Activated B cell treated with CpG ODN at 0.5 μM for 24 hours (primary cell): ENCODE measurements around the gene ADGRE3. TPM values are rescaled to one million over a fixed set of nuclear protein-coding genes. Genes with fewer than 3 reads are reported as not detected.
"Not testable (repeated sequence)": the region's sequence is repeated elsewhere in the genome, so short reads cannot be mapped to it uniquely, and the experiment has no call there.

Experiments used
- ATAC-seq: fragments of 200-7000 bp; cut with Tn5 transposase; one replicate; pipeline ENCODE4 v1.10.0; 2021; ENCODE audit warnings: low read depth, mild to moderate bottlenecking, moderate library complexity
- CTCF ChIA-PET: fragments of 350-600 bp; sonication (Branson Sonifier 250); formaldehyde crosslinking; loops from one replicate; lab custom pipeline; 2021; ENCODE audit warnings: antibody characterized with exemption; lab: Charles Lee
- POLR2A ChIA-PET: fragments of 350-600 bp; sonication (Branson Sonifier 250); formaldehyde crosslinking; loops from one replicate; lab custom pipeline; 2021; ENCODE audit warnings: antibody characterized with exemption; lab: Charles Lee
- DNase-seq: peaks from one replicate; pipeline ENCODE4 v3.0.0; 2022
- H3K27ac Mint-ChIP-seq: one replicate; pipeline ENCODE4 v1.8.0; 2020; ENCODE audit warnings: mixed read lengths
- H3K27me3 Mint-ChIP-seq: one replicate; pipeline ENCODE4 v1.8.0; 2021; ENCODE audit warnings: mixed read lengths
- H3K36me3 Mint-ChIP-seq: one replicate; pipeline ENCODE4 v1.8.0; 2021; ENCODE audit warnings: low read depth, mixed read lengths
- H3K4me1 Mint-ChIP-seq: one replicate; pipeline ENCODE4 v1.8.0; 2021; ENCODE audit warnings: mixed read lengths
- H3K4me3 Mint-ChIP-seq: one replicate; pipeline ENCODE4 v1.8.0; 2020; ENCODE audit warnings: mild to moderate bottlenecking, mixed read lengths
- H3K9me3 Mint-ChIP-seq: one replicate; pipeline ENCODE4 v1.8.0; 2020; ENCODE audit warnings: mixed read lengths
- CTCF ChIP-seq: fragments of 200-600 bp; IDR thresholded peaks from one replicate; pipeline ENCODE4 v1.8.0; 2022; ENCODE audit warnings: antibody characterized with exemption, mild to moderate bottlenecking
- intact Hi-C: fragments of 100-400 bp; cut with micrococcal nuclease; formaldehyde crosslinking; loops from one replicate; pipeline ENCODE4 v1.15.1; 2024
- total RNA-seq: library from RNA; stranded (reverse); gene quantifications from 2 replicates; pipeline ENCODE4 v1.2.3, GENCODE V29; 2022

ADGRE3 gene
- total RNA-seq, 1 donor from 2014 or later, result not detected

- Mint-ChIP-seq H3K4me3 (no peak overlapping the region), H3K36me3 (peaks cover 79% of the 10 kb centered on the region), H3K4me1 (peaks cover 48% of the 10 kb centered on the region), H3K27me3 (no peaks in the 10 kb centered on the region), H3K27ac (peak overlapping the region; percentile 33), H3K9me3 (no peaks in the 10 kb centered on the region)
- ChIA-PET POLR2A (interaction anchor here (0.6 to 2.6 kb wide), 3 partner anchors 8 to 702 kb away, joined by 3 to 6 read pairs (median 4); no protein-coding TSS in a partner anchor), CTCF (no interaction called here)
- ATAC-seq (no peak), DNase-seq (no peak)
- intact Hi-C loops, result no loop called here
- no peak for TF ChIP-seq CTCF
These were observed 75.0 kb downstream of the ADGRE3 start for GRCh38 chr19:14599548-14600147.

GRCh38 chr19:14595558-14595957 lies 79.1 kb downstream of the ADGRE3 start:
- peaks cover 80% of the 10 kb centered on the region for H3K36me3 Mint-ChIP-seq
- TF ChIP-seq CTCF, result no peak
- ChIA-PET POLR2A (interaction anchor here (0.5 to 1.3 kb wide), 4 partner anchors 9 to 22 kb away, joined by 3 to 4 read pairs (median 3); no protein-coding TSS in a partner anchor), CTCF (no interaction called here)
- ATAC-seq (no peak), DNase-seq (no peak)
- H3K4me1 Mint-ChIP-seq, result peaks cover 52% of the 10 kb centered on the region
- no peak overlapping the region for H3K4me3 Mint-ChIP-seq
- H3K27ac Mint-ChIP-seq, result peak overlapping the region; percentile 2
- H3K27me3 Mint-ChIP-seq, result no peaks in the 10 kb centered on the region
- H3K9me3 Mint-ChIP-seq, result no peaks in the 10 kb centered on the region
- intact Hi-C loops, result no loop called here

- peaks cover 65% of the 10 kb centered on the region for H3K4me1 Mint-ChIP-seq
- CTCF ChIA-PET, H3K27me3 Mint-ChIP-seq, H3K4me3 Mint-ChIP-seq, intact Hi-C loops, H3K9me3 Mint-ChIP-seq, DNase-seq: not testable (repeated sequence)
- peaks cover 58% of the 10 kb centered on the region for H3K36me3 Mint-ChIP-seq
- H3K27ac Mint-ChIP-seq, result peak overlapping the region; percentile 71
- POLR2A ChIA-PET, result interaction anchor here (0.8 kb wide), 1 partner anchor 24 kb away, joined by 3 read pairs; no protein-coding TSS in a partner anchor
- ATAC-seq, result peak; percentile 29
These were observed 85.2 kb downstream of the ADGRE3 start for GRCh38 chr19:14589433-14589832.

- POLR2A ChIA-PET, result interaction anchor here (1.4 to 2.1 kb wide), 3 partner anchors 16 to 105 kb away, joined by 5 to 9 read pairs (median 7); partner anchors contain the start of gene ZNF333
- CTCF ChIA-PET, intact Hi-C loops, DNase-seq, H3K27me3 Mint-ChIP-seq, H3K9me3 Mint-ChIP-seq: not testable (repeated sequence)
- H3K4me1 Mint-ChIP-seq, result peaks cover 73% of the 10 kb centered on the region
- peak; percentile 80 for ATAC-seq
- peak overlapping the region; percentile 97 for H3K4me3 Mint-ChIP-seq
- H3K27ac Mint-ChIP-seq, result peak overlapping the region; percentile 89
- H3K36me3 Mint-ChIP-seq, result peaks cover 41% of the 10 kb centered on the region
These were observed 89.5 kb downstream of the ADGRE3 start for GRCh38 chr19:14585187-14585586.

GRCh38 chr19:14584372-14584771 lies 90.3 kb downstream of the ADGRE3 start:
- POLR2A ChIA-PET, result interaction anchor here (0.6 to 5.6 kb wide), 11 partner anchors 10 to 508 kb away, joined by 3 to 50 read pairs (median 6); partner anchors contain the start of gene ZNF333

GRCh38 chr19:14582894-14583340 lies 91.7 kb downstream of the ADGRE3 start, which contains the start of gene CLEC17A:
CLEC17A (plus strand) TSS chr19:14583084; CDS start chr19:14583161, 77 bp downstream.
- DNase-seq (peak; percentile 69), ATAC-seq (peak; percentile 58)
- ChIA-PET CTCF (interaction anchor here (1.0 to 2.1 kb wide), 3 partner anchors 8 to 103 kb away, joined by 3 to 5 read pairs (median 4); partner anchors contain the start of gene ADGRE3), POLR2A (interaction anchor here (1.3 to 5.6 kb wide), 5 partner anchors 8 to 107 kb away, joined by 6 to 50 read pairs (median 8); partner anchors contain the start of gene ZNF333)
- H3K27me3 Mint-ChIP-seq, result no peaks in the 10 kb centered on the region
- peaks cover 34% of the 10 kb centered on the region for H3K36me3 Mint-ChIP-seq
- peaks cover 77% of the 10 kb centered on the region for H3K4me1 Mint-ChIP-seq
- intact Hi-C loops, result loop anchor here (1.0 kb wide), 2 partner anchors 21 to 31 kb away; no protein-coding TSS in a partner anchor
- peak within 1 kb of the TSS; percentile 97 for H3K4me3 Mint-ChIP-seq
- TF ChIP-seq CTCF, result no peak
- H3K9me3 Mint-ChIP-seq, result no peaks in the 10 kb centered on the region
- H3K27ac Mint-ChIP-seq, result peak within 1 kb of the TSS; percentile 94

More at GRCh38 chr19:14584372-14584771, 90.3 kb downstream of the ADGRE3 start:
- DNase-seq, H3K27me3 Mint-ChIP-seq, ATAC-seq, intact Hi-C loops, H3K9me3 Mint-ChIP-seq: not testable (repeated sequence)
- Mint-ChIP-seq H3K36me3 (peaks cover 41% of the 10 kb centered on the region), H3K27ac (peak overlapping the region; percentile 94), H3K4me1 (peaks cover 75% of the 10 kb centered on the region), H3K4me3 (peak overlapping the region; percentile 97)
- CTCF ChIA-PET, result interaction anchor here (1.2 to 1.6 kb wide), 3 partner anchors 21 to 104 kb away, joined by 3 to 4 read pairs (median 3); no protein-coding TSS in a partner anchor
